ENCODE results near the gene RAB28. TPM values are rescaled to one million over a fixed set of nuclear protein-coding genes. Genes with fewer than 3 reads are reported as not detected.

The RAB28 gene
- total RNA-seq, 1 experiment from 2014 or later, result 12.1 TPM

DNA sequence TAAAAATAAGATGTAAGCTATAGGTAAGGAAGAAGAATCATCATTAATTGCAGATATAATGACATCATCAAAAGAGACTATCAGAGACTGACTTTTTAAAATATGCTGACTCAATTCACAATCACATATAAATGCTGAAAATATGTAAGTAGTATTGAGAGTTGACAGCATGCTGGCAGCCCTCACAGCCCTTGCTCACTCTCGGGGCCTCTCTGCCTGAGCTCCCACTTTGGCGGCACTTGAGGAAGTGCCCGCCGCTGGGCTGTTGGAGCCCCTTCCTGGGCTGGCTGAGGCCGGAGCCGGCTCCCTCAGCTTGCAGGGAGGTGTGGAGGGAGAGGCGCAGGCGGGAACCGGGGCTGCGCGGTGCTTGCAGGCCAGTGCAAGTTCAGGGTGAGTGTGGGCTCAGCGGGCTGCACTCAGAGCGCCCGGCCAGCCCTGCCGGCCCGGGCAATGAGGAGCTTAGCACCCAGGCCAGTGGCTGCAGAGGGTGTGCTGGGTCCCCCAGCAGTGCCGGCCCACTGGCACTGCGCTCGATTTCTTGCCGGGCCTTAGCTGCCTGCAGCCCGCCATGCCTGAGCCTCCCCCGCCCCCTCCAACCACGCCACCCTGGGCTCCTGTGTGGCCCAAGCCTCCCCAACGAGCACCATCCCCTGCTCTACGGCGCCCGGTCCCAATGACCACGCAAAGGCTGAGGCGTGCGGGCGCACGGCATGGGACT lies 68.9 kb downstream of the RAB28 start:
- Histone ChIP-seq H2AFZ (ENCODE audit: low read depth, low read length, poor library complexity, severe bottlenecking) (no peak overlapping the region), H3K9me2 (ENCODE audit: insufficient read depth) (no peaks in the 10 kb centered on the region), H3K4me3 (replicated peaks in 1 of 2; ENCODE audit: low read depth in 1 of 2, low read length in 2 of 2) (no peak overlapping the region), H3K9ac (ENCODE audit: low read length) (no peak overlapping the region), H3K79me2 (ENCODE audit: insufficient read depth, low read length) (peaks cover 5% of the 10 kb centered on the region; the same call in 1 of the 2 replicates), H3K4me2 (ENCODE audit: low read length) (no peak overlapping the region), H3K4me1 (ENCODE audit: control insufficient read depth in 1 of 2, insufficient read depth in 2 of 2, low read length in 2 of 2) (no peaks in the 10 kb centered on the region), H3K27me3 (ENCODE audit: insufficient read depth, low read length) (no peaks in the 10 kb centered on the region), H3K36me3 (ENCODE audit: control insufficient read depth in 1 of 2, insufficient read depth in 2 of 2, low read length in 2 of 2) (no peaks in the 10 kb centered on the region), H3K9me3 (ENCODE audit: control insufficient read depth in 1 of 2, insufficient read depth in 1 of 2, low read depth in 1 of 2, low read length in 2 of 2) (no peaks in the 10 kb centered on the region), H3K27ac (ENCODE audit: low read depth, low read length) (no peak overlapping the region), H4K20me1 (ENCODE audit: insufficient read depth) (no peaks in the 10 kb centered on the region)
- no peak for ATAC-seq
- ChIA-PET CTCF (interaction anchor here (2.1 kb wide), 1 partner anchor 16 kb away, joined by 6 read pairs; no protein-coding TSS in a partner anchor), RAD21 (ENCODE audit: low non-redundant PET in 1 of 2, low total read pairs in 2 of 2, uncharacterized antibody in 2 of 2, unreplicated experiment in 2 of 2) (no interaction called here), POLR2A (no interaction called here)
- DNase-seq (ENCODE audit: low read depth, low spot score), result no peak
- TF ChIP-seq TCF7L2 (IDR thresholded peaks at IDR 0.05; ENCODE audit: borderline replicate concordance, extremely low read depth, insufficient read depth, insufficient read length) (no peak), CBX3 (IDR thresholded peaks at IDR 0.05; ENCODE audit: low read depth) (no peak), EGR1 (IDR thresholded peaks at IDR 0.05; ENCODE audit: low read depth) (no peak), SP1 (IDR thresholded peaks at IDR 0.05; ENCODE audit: low read depth) (no peak), JUND (IDR thresholded peaks at IDR 0.05) (no peak), EZH2phosphoT487 (IDR thresholded peaks at IDR 0.05; ENCODE audit: borderline replicate concordance) (no peak), CEBPB (IDR thresholded peaks at IDR 0.05; ENCODE audit: low read depth) (no peak), ZNF274 (IDR thresholded peaks at IDR 0.05; ENCODE audit: low read depth, low read length) (no peak)
- TF ChIP-seq, protein P1, sequence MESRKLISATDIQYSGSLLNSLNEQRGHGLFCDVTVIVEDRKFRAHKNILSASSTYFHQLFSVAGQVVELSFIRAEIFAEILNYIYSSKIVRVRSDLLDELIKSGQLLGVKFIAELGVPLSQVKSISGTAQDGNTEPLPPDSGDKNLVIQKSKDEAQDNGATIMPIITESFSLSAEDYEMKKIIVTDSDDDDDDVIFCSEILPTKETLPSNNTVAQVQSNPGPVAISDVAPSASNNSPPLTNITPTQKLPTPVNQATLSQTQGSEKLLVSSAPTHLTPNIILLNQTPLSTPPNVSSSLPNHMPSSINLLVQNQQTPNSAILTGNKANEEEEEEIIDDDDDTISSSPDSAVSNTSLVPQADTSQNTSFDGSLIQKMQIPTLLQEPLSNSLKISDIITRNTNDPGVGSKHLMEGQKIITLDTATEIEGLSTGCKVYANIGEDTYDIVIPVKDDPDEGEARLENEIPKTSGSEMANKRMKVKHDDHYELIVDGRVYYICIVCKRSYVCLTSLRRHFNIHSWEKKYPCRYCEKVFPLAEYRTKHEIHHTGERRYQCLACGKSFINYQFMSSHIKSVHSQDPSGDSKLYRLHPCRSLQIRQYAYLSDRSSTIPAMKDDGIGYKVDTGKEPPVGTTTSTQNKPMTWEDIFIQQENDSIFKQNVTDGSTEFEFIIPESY (IDR thresholded peaks at IDR 0.05; ENCODE audit: extremely low read depth, insufficient replicate concordance, low read length), result no peak
- TF ChIP-seq, protein P2, sequence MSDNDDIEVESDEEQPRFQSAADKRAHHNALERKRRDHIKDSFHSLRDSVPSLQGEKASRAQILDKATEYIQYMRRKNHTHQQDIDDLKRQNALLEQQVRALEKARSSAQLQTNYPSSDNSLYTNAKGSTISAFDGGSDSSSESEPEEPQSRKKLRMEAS (IDR thresholded peaks at IDR 0.05), result no peak
- TF ChIP-seq, protein P3, sequence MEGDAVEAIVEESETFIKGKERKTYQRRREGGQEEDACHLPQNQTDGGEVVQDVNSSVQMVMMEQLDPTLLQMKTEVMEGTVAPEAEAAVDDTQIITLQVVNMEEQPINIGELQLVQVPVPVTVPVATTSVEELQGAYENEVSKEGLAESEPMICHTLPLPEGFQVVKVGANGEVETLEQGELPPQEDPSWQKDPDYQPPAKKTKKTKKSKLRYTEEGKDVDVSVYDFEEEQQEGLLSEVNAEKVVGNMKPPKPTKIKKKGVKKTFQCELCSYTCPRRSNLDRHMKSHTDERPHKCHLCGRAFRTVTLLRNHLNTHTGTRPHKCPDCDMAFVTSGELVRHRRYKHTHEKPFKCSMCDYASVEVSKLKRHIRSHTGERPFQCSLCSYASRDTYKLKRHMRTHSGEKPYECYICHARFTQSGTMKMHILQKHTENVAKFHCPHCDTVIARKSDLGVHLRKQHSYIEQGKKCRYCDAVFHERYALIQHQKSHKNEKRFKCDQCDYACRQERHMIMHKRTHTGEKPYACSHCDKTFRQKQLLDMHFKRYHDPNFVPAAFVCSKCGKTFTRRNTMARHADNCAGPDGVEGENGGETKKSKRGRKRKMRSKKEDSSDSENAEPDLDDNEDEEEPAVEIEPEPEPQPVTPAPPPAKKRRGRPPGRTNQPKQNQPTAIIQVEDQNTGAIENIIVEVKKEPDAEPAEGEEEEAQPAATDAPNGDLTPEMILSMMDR (IDR thresholded peaks at IDR 0.05 in 2 of 3, conservative IDR thresholded peaks at IDR 0.05 in 1 of 3; ENCODE audit: borderline replicate concordance in 1 of 3, insufficient read depth in 1 of 3, low read depth in 2 of 3, low read length in 2 of 3), result no peak
- TF ChIP-seq, protein P4, sequence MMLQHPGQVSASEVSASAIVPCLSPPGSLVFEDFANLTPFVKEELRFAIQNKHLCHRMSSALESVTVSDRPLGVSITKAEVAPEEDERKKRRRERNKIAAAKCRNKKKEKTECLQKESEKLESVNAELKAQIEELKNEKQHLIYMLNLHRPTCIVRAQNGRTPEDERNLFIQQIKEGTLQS (IDR thresholded peaks at IDR 0.05), result no peak
- TF ChIP-seq, protein P5, sequence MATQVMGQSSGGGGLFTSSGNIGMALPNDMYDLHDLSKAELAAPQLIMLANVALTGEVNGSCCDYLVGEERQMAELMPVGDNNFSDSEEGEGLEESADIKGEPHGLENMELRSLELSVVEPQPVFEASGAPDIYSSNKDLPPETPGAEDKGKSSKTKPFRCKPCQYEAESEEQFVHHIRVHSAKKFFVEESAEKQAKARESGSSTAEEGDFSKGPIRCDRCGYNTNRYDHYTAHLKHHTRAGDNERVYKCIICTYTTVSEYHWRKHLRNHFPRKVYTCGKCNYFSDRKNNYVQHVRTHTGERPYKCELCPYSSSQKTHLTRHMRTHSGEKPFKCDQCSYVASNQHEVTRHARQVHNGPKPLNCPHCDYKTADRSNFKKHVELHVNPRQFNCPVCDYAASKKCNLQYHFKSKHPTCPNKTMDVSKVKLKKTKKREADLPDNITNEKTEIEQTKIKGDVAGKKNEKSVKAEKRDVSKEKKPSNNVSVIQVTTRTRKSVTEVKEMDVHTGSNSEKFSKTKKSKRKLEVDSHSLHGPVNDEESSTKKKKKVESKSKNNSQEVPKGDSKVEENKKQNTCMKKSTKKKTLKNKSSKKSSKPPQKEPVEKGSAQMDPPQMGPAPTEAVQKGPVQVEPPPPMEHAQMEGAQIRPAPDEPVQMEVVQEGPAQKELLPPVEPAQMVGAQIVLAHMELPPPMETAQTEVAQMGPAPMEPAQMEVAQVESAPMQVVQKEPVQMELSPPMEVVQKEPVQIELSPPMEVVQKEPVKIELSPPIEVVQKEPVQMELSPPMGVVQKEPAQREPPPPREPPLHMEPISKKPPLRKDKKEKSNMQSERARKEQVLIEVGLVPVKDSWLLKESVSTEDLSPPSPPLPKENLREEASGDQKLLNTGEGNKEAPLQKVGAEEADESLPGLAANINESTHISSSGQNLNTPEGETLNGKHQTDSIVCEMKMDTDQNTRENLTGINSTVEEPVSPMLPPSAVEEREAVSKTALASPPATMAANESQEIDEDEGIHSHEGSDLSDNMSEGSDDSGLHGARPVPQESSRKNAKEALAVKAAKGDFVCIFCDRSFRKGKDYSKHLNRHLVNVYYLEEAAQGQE (IDR thresholded peaks at IDR 0.05; ENCODE audit: low read depth), result no peak
- intact Hi-C loops (cut with micrococcal nuclease), result no loop called here
- BruUV-seq (replicated peaks), result no TSS peak

Measured in HCT116 (cell line).